ENCODE measurements around the gene CMTR1. TPM values are rescaled to one million over a fixed set of nuclear protein-coding genes. Genes with fewer than 3 reads are reported as not detected.

The CMTR1 gene
- polyA plus RNA-seq, 1 donor from 2014 or later: 64.1 TPM

DNA sequence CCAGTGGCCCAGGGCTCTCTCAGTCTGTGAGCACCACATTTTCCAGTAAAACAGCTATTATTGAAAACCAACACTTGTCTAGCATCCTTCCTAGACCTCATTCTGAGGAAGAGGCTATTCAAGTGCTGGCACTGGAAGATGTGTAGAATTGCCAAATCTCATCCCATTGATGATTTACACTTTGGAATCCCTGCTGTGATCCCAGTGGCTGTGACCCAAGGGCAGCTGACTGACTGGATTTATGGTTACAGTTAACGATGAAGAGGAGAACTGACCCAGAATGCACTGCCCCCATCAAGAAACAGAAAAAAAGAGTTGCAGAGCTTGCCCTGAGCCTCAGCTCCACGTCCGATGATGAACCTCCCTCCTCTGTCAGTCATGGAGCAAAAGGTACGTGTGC is 2.4 kb downstream of the CMTR1 start:
- Histone ChIP-seq H3K4me2 (ENCODE audit: low read length) (no peak overlapping the region), H2AFZ (ENCODE audit: low read depth, low read length) (no peak overlapping the region)
- TF ChIP-seq POLR2AphosphoS5 (IDR thresholded peaks at IDR 0.05) (no peak), MXI1 (conservative IDR thresholded peaks at IDR 0.05; ENCODE audit: poor library complexity, severe bottlenecking) (no peak), RAD21 (conservative IDR thresholded peaks at IDR 0.05) (no peak), EZH2 (IDR thresholded peaks at IDR 0.05; ENCODE audit: borderline replicate concordance, insufficient read depth, low read length, poor library complexity, severe bottlenecking) (no peak), SMC3 (conservative IDR thresholded peaks at IDR 0.05; ENCODE audit: poor library complexity) (no peak), TAF1 (IDR thresholded peaks at IDR 0.05; ENCODE audit: low read depth) (no peak), EP300 (conservative IDR thresholded peaks at IDR 0.05; ENCODE audit: poor library complexity, severe bottlenecking) (no peak)
- TF ChIP-seq, protein P1, sequence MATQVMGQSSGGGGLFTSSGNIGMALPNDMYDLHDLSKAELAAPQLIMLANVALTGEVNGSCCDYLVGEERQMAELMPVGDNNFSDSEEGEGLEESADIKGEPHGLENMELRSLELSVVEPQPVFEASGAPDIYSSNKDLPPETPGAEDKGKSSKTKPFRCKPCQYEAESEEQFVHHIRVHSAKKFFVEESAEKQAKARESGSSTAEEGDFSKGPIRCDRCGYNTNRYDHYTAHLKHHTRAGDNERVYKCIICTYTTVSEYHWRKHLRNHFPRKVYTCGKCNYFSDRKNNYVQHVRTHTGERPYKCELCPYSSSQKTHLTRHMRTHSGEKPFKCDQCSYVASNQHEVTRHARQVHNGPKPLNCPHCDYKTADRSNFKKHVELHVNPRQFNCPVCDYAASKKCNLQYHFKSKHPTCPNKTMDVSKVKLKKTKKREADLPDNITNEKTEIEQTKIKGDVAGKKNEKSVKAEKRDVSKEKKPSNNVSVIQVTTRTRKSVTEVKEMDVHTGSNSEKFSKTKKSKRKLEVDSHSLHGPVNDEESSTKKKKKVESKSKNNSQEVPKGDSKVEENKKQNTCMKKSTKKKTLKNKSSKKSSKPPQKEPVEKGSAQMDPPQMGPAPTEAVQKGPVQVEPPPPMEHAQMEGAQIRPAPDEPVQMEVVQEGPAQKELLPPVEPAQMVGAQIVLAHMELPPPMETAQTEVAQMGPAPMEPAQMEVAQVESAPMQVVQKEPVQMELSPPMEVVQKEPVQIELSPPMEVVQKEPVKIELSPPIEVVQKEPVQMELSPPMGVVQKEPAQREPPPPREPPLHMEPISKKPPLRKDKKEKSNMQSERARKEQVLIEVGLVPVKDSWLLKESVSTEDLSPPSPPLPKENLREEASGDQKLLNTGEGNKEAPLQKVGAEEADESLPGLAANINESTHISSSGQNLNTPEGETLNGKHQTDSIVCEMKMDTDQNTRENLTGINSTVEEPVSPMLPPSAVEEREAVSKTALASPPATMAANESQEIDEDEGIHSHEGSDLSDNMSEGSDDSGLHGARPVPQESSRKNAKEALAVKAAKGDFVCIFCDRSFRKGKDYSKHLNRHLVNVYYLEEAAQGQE (IDR thresholded peaks at IDR 0.05; ENCODE audit: borderline replicate concordance): no peak
- TF ChIP-seq, protein P2, sequence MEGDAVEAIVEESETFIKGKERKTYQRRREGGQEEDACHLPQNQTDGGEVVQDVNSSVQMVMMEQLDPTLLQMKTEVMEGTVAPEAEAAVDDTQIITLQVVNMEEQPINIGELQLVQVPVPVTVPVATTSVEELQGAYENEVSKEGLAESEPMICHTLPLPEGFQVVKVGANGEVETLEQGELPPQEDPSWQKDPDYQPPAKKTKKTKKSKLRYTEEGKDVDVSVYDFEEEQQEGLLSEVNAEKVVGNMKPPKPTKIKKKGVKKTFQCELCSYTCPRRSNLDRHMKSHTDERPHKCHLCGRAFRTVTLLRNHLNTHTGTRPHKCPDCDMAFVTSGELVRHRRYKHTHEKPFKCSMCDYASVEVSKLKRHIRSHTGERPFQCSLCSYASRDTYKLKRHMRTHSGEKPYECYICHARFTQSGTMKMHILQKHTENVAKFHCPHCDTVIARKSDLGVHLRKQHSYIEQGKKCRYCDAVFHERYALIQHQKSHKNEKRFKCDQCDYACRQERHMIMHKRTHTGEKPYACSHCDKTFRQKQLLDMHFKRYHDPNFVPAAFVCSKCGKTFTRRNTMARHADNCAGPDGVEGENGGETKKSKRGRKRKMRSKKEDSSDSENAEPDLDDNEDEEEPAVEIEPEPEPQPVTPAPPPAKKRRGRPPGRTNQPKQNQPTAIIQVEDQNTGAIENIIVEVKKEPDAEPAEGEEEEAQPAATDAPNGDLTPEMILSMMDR (IDR thresholded peaks at IDR 0.05; ENCODE audit: poor library complexity, severe bottlenecking): no peak

DNA sequence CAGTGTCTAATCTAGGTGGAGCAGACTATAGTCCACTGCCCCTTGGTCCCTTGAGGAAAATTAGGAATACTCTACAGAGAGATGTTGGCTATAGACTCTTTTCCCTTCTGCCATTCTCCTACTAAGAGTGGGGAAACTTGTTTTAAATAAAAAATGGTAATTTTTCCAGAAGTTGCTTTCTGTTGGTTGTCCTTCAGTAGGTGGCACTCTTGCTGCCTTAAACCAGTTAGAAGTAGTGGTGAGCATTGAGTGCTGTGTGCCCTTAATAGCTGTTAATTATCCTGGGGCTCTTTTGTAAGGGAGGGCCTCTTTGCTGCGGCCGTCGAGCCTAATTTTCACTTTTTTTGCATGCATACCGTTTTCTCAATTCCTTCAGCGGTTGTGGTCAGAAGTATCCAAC is 2.8 kb downstream of the CMTR1 start:
- Histone ChIP-seq H3K27ac (ENCODE audit: low read length) (no peak overlapping the region), H3K36me3 (ENCODE audit: insufficient read depth, low read length) (peaks cover 7% of the 10 kb centered on the region), H3K4me3 (ENCODE audit: low read length) (peak overlapping the region; percentile 23)

More for the DNA sequence above, 2.4 kb downstream of the CMTR1 start:
- H4K20me1 ChIP-seq (ENCODE audit: insufficient read depth): no peaks in the 10 kb centered on the region
- H3K4me3 ChIP-seq (ENCODE audit: low read length): peak overlapping the region; percentile 23
- H3K36me3 ChIP-seq (ENCODE audit: insufficient read depth, low read length): peaks cover 7% of the 10 kb centered on the region
- H3F3A ChIP-seq (ENCODE audit: insufficient read depth, low read length, poor library complexity, severe bottlenecking): no peaks in the 10 kb centered on the region
- no peaks in the 10 kb centered on the region for H3K9me3 ChIP-seq (ENCODE audit: low read length)
- no peaks in the 10 kb centered on the region for H3K27me3 ChIP-seq (ENCODE audit: insufficient read depth, low read depth, low read length)
- H3K9me2 ChIP-seq (ENCODE audit: insufficient read depth, low read length): no peaks in the 10 kb centered on the region
- no peak overlapping the region for H3K27ac ChIP-seq (ENCODE audit: low read length)
- H3K79me2 ChIP-seq (replicated peaks; ENCODE audit: insufficient read depth, low read length): peaks cover 18% of the 10 kb centered on the region
- H3K9ac ChIP-seq (ENCODE audit: low read length): no peak overlapping the region

More for the DNA sequence above, 2.8 kb downstream of the CMTR1 start:
- H2AFZ ChIP-seq (ENCODE audit: low read depth, low read length): no peak overlapping the region
- no peaks in the 10 kb centered on the region for H4K20me1 ChIP-seq (ENCODE audit: insufficient read depth)
- no peak overlapping the region for H3K4me2 ChIP-seq (ENCODE audit: low read length)
- no peaks in the 10 kb centered on the region for H3K27me3 ChIP-seq (ENCODE audit: insufficient read depth, low read depth, low read length)
- H3K9ac ChIP-seq (ENCODE audit: low read length): no peak overlapping the region
- no peaks in the 10 kb centered on the region for H3K9me3 ChIP-seq (ENCODE audit: low read length)
- no peak for TF ChIP-seq EP300 (conservative IDR thresholded peaks at IDR 0.05; ENCODE audit: poor library complexity, severe bottlenecking)
- TF ChIP-seq, protein P2 (IDR thresholded peaks at IDR 0.05; ENCODE audit: poor library complexity, severe bottlenecking): no peak
- H3K79me2 ChIP-seq (replicated peaks; ENCODE audit: insufficient read depth, low read length): peaks cover 18% of the 10 kb centered on the region
- H3K9me2 ChIP-seq (ENCODE audit: insufficient read depth, low read length): no peaks in the 10 kb centered on the region
- no peaks in the 10 kb centered on the region for H3F3A ChIP-seq (ENCODE audit: insufficient read depth, low read length, poor library complexity, severe bottlenecking)

All from neural cell (in vitro differentiated cells).